Right atrium auricular region (tissue), 2 donors: ENCODE results near the gene MAPK8IP1. TPM values are rescaled to one million over a fixed set of nuclear protein-coding genes. Genes with fewer than 3 reads are reported as not detected.

Source experiments
- DNase-seq: peaks from one replicate; pipeline ENCODE4 v3.0.0-alpha.2; 2019; ENCODE audit warnings: low spot score
- H3K27ac ChIP-seq, 2 donors: fragments of 200-600 bp; sonication (generic); 1 replicate in 1 of 2; 2 replicates in 1 of 2; pipeline ENCODE4 v1.5.1; 2016 to 2019
- H3K27me3 ChIP-seq, 2 donors: fragments of 200-600 bp; sonication (generic); one replicate each; pipeline versions ENCODE4 v1.5.1 to v1.6.0; 2017 to 2019
- H3K36me3 ChIP-seq: fragments of 200-600 bp; sonication (generic); one replicate; pipeline ENCODE4 v1.5.1; 2016
- H3K4me1 ChIP-seq, 2 donors: fragments of 200-600 bp; sonication (generic); one replicate each; pipeline versions ENCODE4 v1.5.1 to v1.6.0; 2017 to 2019
- H3K4me3 ChIP-seq, 2 donors: fragments of 200-600 bp; sonication (generic); 1 replicate in 1 of 2; 2 replicates in 1 of 2; pipeline ENCODE4 v1.5.1; 2017 to 2019; ENCODE audit warnings: mild to moderate bottlenecking in 1 of 2, moderate library complexity in 1 of 2
- H3K9me3 ChIP-seq, 2 donors: fragments of 200-600 bp; sonication (generic); one replicate each; pipeline ENCODE4 v1.5.1; 2019
- CTCF ChIP-seq, 2 donors: fragments of 200-600 bp; sonication (generic); IDR thresholded peaks; one replicate each; pipeline ENCODE4 v1.5.1; 2019; ENCODE audit warnings: antibody characterized with exemption in 2 of 2
- total RNA-seq, 2 donors: library from RNA; depleted of rRNA; stranded (reverse); fragments of >200 nt; gene quantifications; one replicate each; pipeline ENCODE4 v1.1.0, GENCODE V29; 2016

The MAPK8IP1 gene
- total RNA-seq, 2 donors from 2014 or later, result 7.3 to 8.9 TPM

- Histone ChIP-seq H3K27me3 (no peaks in the 10 kb centered on the region), H3K27ac (no peak overlapping the region), H3K4me3 (no peak overlapping the region), H3K4me1 (peaks cover 0 to 13% of the 10 kb centered on the region in 2 donors), H3K36me3 (peaks cover 60% of the 10 kb centered on the region), H3K9me3 (no peaks in the 10 kb centered on the region)
- no peak for TF ChIP-seq CTCF (IDR thresholded peaks at IDR 0.05)
- DNase-seq, result no peak
These were observed 4.5 kb upstream of the MAPK8IP1 start for GRCh38 chr11:45880772-45881570.

- Histone ChIP-seq H3K27me3 (no peaks in the 10 kb centered on the region), H3K9me3 (no peaks in the 10 kb centered on the region), H3K4me1 (peaks cover 0 to 14% of the 10 kb centered on the region in 2 donors), H3K36me3 (peaks cover 52% of the 10 kb centered on the region), H3K4me3 (no peak overlapping the region), H3K27ac (no peak overlapping the region)
- DNase-seq, result no peak
- TF ChIP-seq CTCF (IDR thresholded peaks at IDR 0.05), result no peak
These were observed 3.6 kb upstream of the MAPK8IP1 start for GRCh38 chr11:45881708-45882368.

GRCh38 chr11:45884596-45885185, 760 bp upstream of the MAPK8IP1 start:
- Histone ChIP-seq H3K36me3 (peaks cover 33% of the 10 kb centered on the region), H3K27me3 (no peaks in the 10 kb centered on the region), H3K4me3 (no peak overlapping the region), H3K9me3 (no peaks in the 10 kb centered on the region), H3K4me1 (peaks cover 0 to 14% of the 10 kb centered on the region in 2 donors), H3K27ac (no peak overlapping the region)
- TF ChIP-seq CTCF (IDR thresholded peaks at IDR 0.05), result no peak
- no peak for DNase-seq

GRCh38 chr11:45885921-45886721, 670 bp downstream of the MAPK8IP1 start:
- Histone ChIP-seq H3K9me3 (no peaks in the 10 kb centered on the region), H3K36me3 (peaks cover 18% of the 10 kb centered on the region), H3K4me3 (peak overlapping the region; percentile 39 to 62), H3K4me1 (peaks cover 0 to 14% of the 10 kb centered on the region in 2 donors), H3K27ac (no peak overlapping the region), H3K27me3 (no peaks in the 10 kb centered on the region)
- DNase-seq, result no peak
- TF ChIP-seq CTCF (IDR thresholded peaks at IDR 0.05), result no peak

GRCh38 chr11:45886816-45887520, 1.5 kb downstream of the MAPK8IP1 start:
- H3K9me3 ChIP-seq, result no peaks in the 10 kb centered on the region
- no peak overlapping the region for H3K27ac ChIP-seq
- H3K4me1 ChIP-seq, result peaks cover 0 to 8% of the 10 kb centered on the region in 2 donors
- peaks cover 10% of the 10 kb centered on the region for H3K36me3 ChIP-seq
- TF ChIP-seq CTCF (IDR thresholded peaks at IDR 0.05), result no peak
- H3K27me3 ChIP-seq, result no peaks in the 10 kb centered on the region
- no peak overlapping the region for H3K4me3 ChIP-seq
- DNase-seq, result no peak
